ENCODE data around the gene PALMD.

DNA sequence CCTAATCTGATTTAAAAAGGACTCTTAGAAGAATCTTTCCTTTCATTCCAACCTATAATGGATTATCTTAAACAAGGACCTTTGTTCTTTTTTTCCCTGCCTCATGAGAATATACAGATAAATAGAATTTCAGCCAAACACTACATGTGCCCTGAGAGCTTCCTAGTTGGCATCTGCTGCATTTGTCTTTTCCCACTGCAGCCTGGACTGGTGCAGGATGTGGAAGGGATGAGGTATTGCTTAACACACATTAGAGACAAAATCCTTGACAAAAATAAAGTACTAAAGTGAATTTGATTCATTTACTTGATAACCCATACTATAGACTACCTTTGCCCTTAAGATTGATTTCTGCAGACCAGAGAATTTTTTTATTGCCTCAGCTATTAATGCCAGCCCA is 59.5 kb downstream of the PALMD start:
- TF ChIP-seq, protein P1, sequence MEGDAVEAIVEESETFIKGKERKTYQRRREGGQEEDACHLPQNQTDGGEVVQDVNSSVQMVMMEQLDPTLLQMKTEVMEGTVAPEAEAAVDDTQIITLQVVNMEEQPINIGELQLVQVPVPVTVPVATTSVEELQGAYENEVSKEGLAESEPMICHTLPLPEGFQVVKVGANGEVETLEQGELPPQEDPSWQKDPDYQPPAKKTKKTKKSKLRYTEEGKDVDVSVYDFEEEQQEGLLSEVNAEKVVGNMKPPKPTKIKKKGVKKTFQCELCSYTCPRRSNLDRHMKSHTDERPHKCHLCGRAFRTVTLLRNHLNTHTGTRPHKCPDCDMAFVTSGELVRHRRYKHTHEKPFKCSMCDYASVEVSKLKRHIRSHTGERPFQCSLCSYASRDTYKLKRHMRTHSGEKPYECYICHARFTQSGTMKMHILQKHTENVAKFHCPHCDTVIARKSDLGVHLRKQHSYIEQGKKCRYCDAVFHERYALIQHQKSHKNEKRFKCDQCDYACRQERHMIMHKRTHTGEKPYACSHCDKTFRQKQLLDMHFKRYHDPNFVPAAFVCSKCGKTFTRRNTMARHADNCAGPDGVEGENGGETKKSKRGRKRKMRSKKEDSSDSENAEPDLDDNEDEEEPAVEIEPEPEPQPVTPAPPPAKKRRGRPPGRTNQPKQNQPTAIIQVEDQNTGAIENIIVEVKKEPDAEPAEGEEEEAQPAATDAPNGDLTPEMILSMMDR (IDR thresholded peaks at IDR 0.05; ENCODE audit: insufficient read depth, low read length) = no peak
- TF ChIP-seq POLR2AphosphoS5 (IDR thresholded peaks at IDR 0.05; ENCODE audit: low read depth) = no peak
